GM12878 (cell line): ENCODE data around the gene CFAP299. TPM values are rescaled to one million over a fixed set of nuclear protein-coding genes. Genes with fewer than 3 reads are reported as not detected.

Source experiments
- ATAC-seq: fragments of 200-7000 bp; cut with Tn5 transposase; 3 replicates; pipeline ENCODE4 v1.9.1; 2020; ENCODE audit warnings: mild to moderate bottlenecking, moderate library complexity
- BruUV-seq: library from RNA; stranded (reverse); fragments of 400-500 nt; replicated peaks from 2 replicates; lab custom pipeline; 2021; lab: Mats Ljungman, UMichigan
- CTCF ChIA-PET: fragments of 300-600 bp; sonication (Branson Sonifier 250); formaldehyde crosslinking; extraction: SDS; loops from one replicate; lab custom pipeline; 2021; ENCODE audit warnings: inconsistent platforms; lab: Yijun Ruan, JAX
- POLR2A ChIA-PET: fragments of 350-600 bp; formaldehyde crosslinking; extraction: SDS; loops from one replicate; lab custom pipeline; 2021; ENCODE audit warnings: inconsistent platforms; lab: Charles Lee
- RAD21 ChIA-PET: fragments of 300-600 bp; sonication (Branson Sonifier 250); formaldehyde crosslinking; loops from one replicate; lab custom pipeline; 2023; ENCODE audit warnings: antibody characterized with exemption; ENCODE audit not compliant: unreplicated experiment; lab: Charles Lee
- SMC1A ChIA-PET: fragments of 300-600 bp; sonication (Branson Sonifier 250); formaldehyde crosslinking; loops from one replicate; lab custom pipeline; 2023; ENCODE audit not compliant: unreplicated experiment, uncharacterized antibody; lab: Charles Lee
- DNase-seq: peaks from one replicate; pipeline ENCODE4 v3.0.0-alpha.2; 2011; ENCODE audit warnings: low read depth, low spot score
- FAIRE-seq: peaks from 3 replicates; lab custom pipeline; 2011; peaks lifted over from hg19 to GRCh38; lab: Jason Lieb, UNC
- H2AFZ ChIP-seq: 2 replicates; pipeline ENCODE4 v1.6.0; 2011; ENCODE audit warnings: low read depth, low read length, control low read depth; ENCODE audit not compliant: control insufficient read depth
- H3K27ac ChIP-seq: 2 replicates; pipeline ENCODE4 v1.5.1; 2011; ENCODE audit warnings: control low read depth; ENCODE audit not compliant: control insufficient read depth, insufficient read depth
- H3K27me3 ChIP-seq, 2 experiments: replicated peaks in 1 of 2; 2 replicates each; pipeline versions ENCODE4 v1.6.0 to v1.6.1; 2011; ENCODE audit warnings: low read length in 1 of 2; ENCODE audit not compliant: control insufficient read depth in 2 of 2, insufficient read depth in 2 of 2
- H3K36me3 ChIP-seq, 2 experiments: 2 replicates each; pipeline ENCODE4 v1.5.1; 2011; ENCODE audit warnings: low read length in 1 of 2; ENCODE audit not compliant: control insufficient read depth in 2 of 2, insufficient read depth in 2 of 2
- H3K4me1 ChIP-seq: 2 replicates; pipeline ENCODE4 v1.6.1; 2011; ENCODE audit warnings: mild to moderate bottlenecking, low read length, moderate library complexity, mixed read lengths; ENCODE audit not compliant: control insufficient read depth, insufficient read depth
- H3K4me2 ChIP-seq: 2 replicates; pipeline ENCODE4 v1.6.0; 2011; ENCODE audit warnings: control low read depth; ENCODE audit not compliant: control insufficient read depth, insufficient read depth
- H3K4me3 ChIP-seq: fragments of 200-600 bp; sonication (generic); 2 replicates; pipeline ENCODE4 v1.5.1; 2016
- H3K79me2 ChIP-seq: 2 replicates; pipeline ENCODE4 v1.6.0; 2011; ENCODE audit warnings: low read length; ENCODE audit not compliant: control insufficient read depth, insufficient read depth
- H3K9ac ChIP-seq: 2 replicates; pipeline ENCODE4 v1.8.0; 2011; ENCODE audit warnings: low read length, control low read depth, mixed read lengths; ENCODE audit not compliant: control insufficient read depth, insufficient read depth
- H3K9me3 ChIP-seq: replicated peaks from 3 replicates; pipeline ENCODE4 v1.5.1; 2011; ENCODE audit warnings: mild to moderate bottlenecking, low read length; ENCODE audit not compliant: control insufficient read depth, insufficient read depth
- H4K20me1 ChIP-seq: 2 replicates; pipeline ENCODE4 v1.6.0; 2011; ENCODE audit not compliant: control insufficient read depth, insufficient read depth
- SUZ12 ChIP-seq: fragments of 200-600 bp; sonication (generic); IDR thresholded peaks from one replicate; pipeline ENCODE4 v1.6.1; 2018; ENCODE audit warnings: antibody characterized with exemption, mild to moderate bottlenecking; ENCODE audit not compliant: unreplicated experiment
- TCF12 ChIP-seq: IDR thresholded peaks from 2 replicates; pipeline ENCODE4 v1.6.1; 2011; ENCODE audit warnings: low read depth, mild to moderate bottlenecking, low read length
- ZBTB40 ChIP-seq: fragments of 450-650 bp; IDR thresholded peaks from 2 replicates; pipeline ENCODE4 v1.6.1; 2016; ENCODE audit warnings: mild to moderate bottlenecking, moderate library complexity, borderline replicate concordance
- ZNF592 ChIP-seq: fragments of 450-650 bp; IDR thresholded peaks from 2 replicates; pipeline ENCODE4 v1.6.1; 2017; ENCODE audit warnings: mild to moderate bottlenecking, moderate library complexity
- WGBS: methylation state at CpG from one replicate; pipeline ENCODE4 v1.1.6; 2016; ENCODE audit warnings: low lambda C conversion rate; ENCODE audit not compliant: insufficient replicate concordance, insufficient coverage; ENCODE audit errors: missing lambda C conversion rate; 5-methylcytosine and 5-hydroxymethylcytosine counted together
- in situ Hi-C: fragments of 300-500 bp; cut with MboI; formaldehyde crosslinking; loops from 9 replicates; pipeline ENCODE4 v1.14.3; 2018; ENCODE audit warnings: mixed read lengths
- intact Hi-C: fragments of 100-400 bp; cut with micrococcal nuclease; formaldehyde crosslinking; loops from one replicate; pipeline ENCODE4 v1.14.2; 2022; ENCODE audit not compliant: unreplicated experiment
- polyA plus RNA-seq, 11 experiments: library from polyadenylated mRNA; depleted of rRNA in 4 of 11; unstranded in 6 of 11; stranded (reverse) in 5 of 11; fragments of >200 nt; fragmentation: Nextera tagmentation in 4 of 11; fragmentation: Illumina TruSeq in 1 of 11; extraction: Ambion mirVana in 4 of 11; extraction: Trizol in 1 of 11; gene quantifications; 1 replicate in 1 of 11; 2 replicates in 10 of 11; pipeline versions ENCODE4 v1.2.1 to v1.2.3, GENCODE V29; 2011 to 2016; ENCODE audit warnings: inconsistent platforms in 2 of 11, missing spikeins in 2 of 11, low read depth in 1 of 11
- total RNA-seq, 4 experiments: library from RNA; depleted of rRNA in 3 of 4; stranded (reverse); fragments of >200 nt in 3 of 4; fragmentation: Illumina TruSeq in 1 of 4; extraction: Trizol in 1 of 4; gene quantifications; 2 replicates each; pipeline versions ENCODE4 v1.2.1 to v1.2.3, GENCODE V29; 2013 to 2021

CFAP299 gene
- total and polyA plus RNA-seq, 10 of the 15 experiments (the other 5 are each of a cell fraction or from before 2014, with no cell fraction given) = 0.06 to 0.34 TPM; not detected in 8

DNA sequence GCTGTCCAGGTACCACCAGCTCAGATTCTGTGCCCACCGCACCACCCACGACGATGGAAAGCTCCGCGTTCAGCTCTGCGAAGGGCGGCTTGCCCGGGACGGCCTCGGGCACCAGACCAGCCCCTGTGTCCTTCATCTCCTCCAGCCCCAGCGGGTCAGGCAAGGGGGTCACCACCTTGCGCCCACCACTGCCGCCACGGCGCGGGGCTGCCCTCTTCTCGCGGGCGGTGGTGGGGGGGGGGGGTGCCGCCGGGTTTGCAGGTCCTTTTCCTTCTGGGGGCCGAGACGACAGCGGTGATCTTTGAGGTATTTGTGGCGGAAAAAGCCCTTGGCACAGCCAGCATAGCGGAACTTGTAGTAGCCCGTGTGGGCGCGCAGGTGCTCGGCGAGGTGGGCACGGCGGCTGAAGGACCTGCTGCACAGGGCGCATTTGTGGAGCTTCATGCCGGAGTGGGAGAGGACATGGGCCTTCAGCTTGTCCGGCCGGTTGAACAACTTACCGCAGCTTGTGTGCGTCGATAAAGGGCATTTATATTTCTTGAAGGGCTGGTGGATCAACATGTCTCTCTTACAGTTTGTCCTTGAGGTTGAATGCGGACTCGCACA, 50.9 kb downstream of the CFAP299 start:
- in situ Hi-C loops (no loop called here), intact Hi-C loops (no loop called here)
- H3K36me3 ChIP-seq = no peaks in the 10 kb centered on the region
- no peaks in the 10 kb centered on the region; the same call in 2 of the 3 replicates for H3K9me3 ChIP-seq
- no peak overlapping the region for H2AFZ ChIP-seq
- no peaks in the 10 kb centered on the region for H3K27me3 ChIP-seq
- H3K27ac ChIP-seq = no peak overlapping the region
- no peaks in the 10 kb centered on the region for H3K4me1 ChIP-seq
- no peaks in the 10 kb centered on the region for H4K20me1 ChIP-seq
- H3K79me2 ChIP-seq = no peaks in the 10 kb centered on the region
- no peak for ATAC-seq
- TF ChIP-seq ZNF592 (no peak), TCF12 (no peak), SUZ12 (no peak), ZBTB40 (no peak)
- ChIA-PET POLR2A (no interaction called here), CTCF (no interaction called here), RAD21 (no interaction called here), SMC1A (no interaction called here)
- no peak overlapping the region for H3K4me2 ChIP-seq
- H3K4me3 ChIP-seq = no peak overlapping the region
- BruUV-seq = no TSS peak
- no peak for FAIRE-seq
- no peak for DNase-seq
- no peak overlapping the region for H3K9ac ChIP-seq
- WGBS = 91% methylated on average over 37 of the region's 42 CpGs
